DND-41 (cell line): ENCODE data around the gene AFF3.

ENCODE experiments used
- EZH2 ChIP-seq: IDR thresholded peaks from 3 replicates; pipeline ENCODE4 v1.6.1; 2012; ENCODE audit warnings: borderline replicate concordance, low read depth, mild to moderate bottlenecking, moderate library complexity, low read length, inconsistent platforms; ENCODE audit not compliant: severe bottlenecking
- TF ChIP-seq, protein P1 (sequence below): IDR thresholded peaks from 2 replicates; pipeline ENCODE4 v1.5.1; 2012; ENCODE audit warnings: borderline replicate concordance, low read length, moderate library complexity, mild to moderate bottlenecking; ENCODE audit not compliant: poor library complexity, severe bottlenecking; ENCODE audit errors: extremely low read depth

DNA sequence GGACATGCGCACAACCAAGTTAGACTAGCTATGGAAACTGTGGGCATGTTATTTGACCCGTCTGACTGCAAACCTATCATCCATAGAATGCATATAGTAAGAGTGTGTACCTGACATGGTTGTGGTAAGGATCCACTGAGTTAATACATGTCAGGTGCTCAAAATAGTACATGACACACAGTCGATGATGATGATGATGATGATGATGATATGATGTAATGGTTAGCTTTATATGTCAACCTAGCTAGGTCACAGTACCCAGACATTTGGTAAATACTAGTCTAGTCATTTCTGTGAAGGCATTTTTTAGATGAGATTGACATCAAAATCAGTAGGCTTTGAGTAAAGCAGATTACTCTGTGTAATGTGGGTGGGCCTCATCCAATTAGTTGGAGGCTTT is 204.1 kb downstream of the AFF3 start:
- TF ChIP-seq, protein P1, sequence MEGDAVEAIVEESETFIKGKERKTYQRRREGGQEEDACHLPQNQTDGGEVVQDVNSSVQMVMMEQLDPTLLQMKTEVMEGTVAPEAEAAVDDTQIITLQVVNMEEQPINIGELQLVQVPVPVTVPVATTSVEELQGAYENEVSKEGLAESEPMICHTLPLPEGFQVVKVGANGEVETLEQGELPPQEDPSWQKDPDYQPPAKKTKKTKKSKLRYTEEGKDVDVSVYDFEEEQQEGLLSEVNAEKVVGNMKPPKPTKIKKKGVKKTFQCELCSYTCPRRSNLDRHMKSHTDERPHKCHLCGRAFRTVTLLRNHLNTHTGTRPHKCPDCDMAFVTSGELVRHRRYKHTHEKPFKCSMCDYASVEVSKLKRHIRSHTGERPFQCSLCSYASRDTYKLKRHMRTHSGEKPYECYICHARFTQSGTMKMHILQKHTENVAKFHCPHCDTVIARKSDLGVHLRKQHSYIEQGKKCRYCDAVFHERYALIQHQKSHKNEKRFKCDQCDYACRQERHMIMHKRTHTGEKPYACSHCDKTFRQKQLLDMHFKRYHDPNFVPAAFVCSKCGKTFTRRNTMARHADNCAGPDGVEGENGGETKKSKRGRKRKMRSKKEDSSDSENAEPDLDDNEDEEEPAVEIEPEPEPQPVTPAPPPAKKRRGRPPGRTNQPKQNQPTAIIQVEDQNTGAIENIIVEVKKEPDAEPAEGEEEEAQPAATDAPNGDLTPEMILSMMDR, result no peak
- TF ChIP-seq EZH2, result no peak
